ENCODE data around the gene HDAC4.

DNA sequence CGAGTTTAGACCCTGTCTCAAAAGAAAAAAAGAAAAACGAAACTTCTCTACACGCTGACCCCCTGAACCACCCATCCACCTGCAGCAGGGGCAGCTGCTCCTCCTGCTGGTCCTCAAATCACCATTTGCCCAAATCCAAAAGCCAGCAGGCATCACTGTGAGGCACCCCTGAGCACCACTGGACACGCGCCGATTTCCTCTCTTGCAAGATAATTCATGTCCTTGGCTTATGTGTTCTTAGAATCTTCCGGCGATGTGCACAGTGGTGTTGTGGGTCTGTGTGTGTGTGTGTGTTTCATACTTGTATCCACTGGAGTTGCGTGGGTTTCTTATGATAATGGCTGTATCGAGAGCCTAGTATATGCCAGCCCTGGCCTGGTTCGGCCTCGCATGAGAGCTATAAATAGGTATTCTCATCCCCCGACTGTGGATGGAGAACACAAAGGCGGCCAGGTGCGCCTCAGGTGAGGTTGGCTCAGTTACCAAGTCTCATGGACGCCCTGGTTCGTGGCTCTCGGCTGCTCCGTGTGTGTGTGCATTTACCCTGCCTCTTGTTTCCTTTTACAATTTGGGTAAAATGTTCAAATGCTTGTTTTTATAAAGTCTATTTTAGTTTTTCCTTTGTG lies 235.5 kb downstream of the HDAC4 start:
- TF ChIP-seq POLR2AphosphoS5 (IDR thresholded peaks at IDR 0.05; ENCODE audit: low read depth), result 0 out of 2 replicates have a peak, but pooled peaks have one; percentile 14
- TF ChIP-seq, protein P1, sequence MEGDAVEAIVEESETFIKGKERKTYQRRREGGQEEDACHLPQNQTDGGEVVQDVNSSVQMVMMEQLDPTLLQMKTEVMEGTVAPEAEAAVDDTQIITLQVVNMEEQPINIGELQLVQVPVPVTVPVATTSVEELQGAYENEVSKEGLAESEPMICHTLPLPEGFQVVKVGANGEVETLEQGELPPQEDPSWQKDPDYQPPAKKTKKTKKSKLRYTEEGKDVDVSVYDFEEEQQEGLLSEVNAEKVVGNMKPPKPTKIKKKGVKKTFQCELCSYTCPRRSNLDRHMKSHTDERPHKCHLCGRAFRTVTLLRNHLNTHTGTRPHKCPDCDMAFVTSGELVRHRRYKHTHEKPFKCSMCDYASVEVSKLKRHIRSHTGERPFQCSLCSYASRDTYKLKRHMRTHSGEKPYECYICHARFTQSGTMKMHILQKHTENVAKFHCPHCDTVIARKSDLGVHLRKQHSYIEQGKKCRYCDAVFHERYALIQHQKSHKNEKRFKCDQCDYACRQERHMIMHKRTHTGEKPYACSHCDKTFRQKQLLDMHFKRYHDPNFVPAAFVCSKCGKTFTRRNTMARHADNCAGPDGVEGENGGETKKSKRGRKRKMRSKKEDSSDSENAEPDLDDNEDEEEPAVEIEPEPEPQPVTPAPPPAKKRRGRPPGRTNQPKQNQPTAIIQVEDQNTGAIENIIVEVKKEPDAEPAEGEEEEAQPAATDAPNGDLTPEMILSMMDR (IDR thresholded peaks at IDR 0.05; ENCODE audit: insufficient read depth, low read length), result no peak
- no peak for TF ChIP-seq REST (IDR thresholded peaks at IDR 0.05; ENCODE audit: insufficient replicate concordance, low read depth)

Measured in HL-60 (cell line).